Neural progenitor cell (in vitro differentiated cells): ENCODE data around the gene SV2A. TPM values are rescaled to one million over a fixed set of nuclear protein-coding genes. Genes with fewer than 3 reads are reported as not detected.
A peak's percentile ranks its signal among the peaks of the same experiment; 100 is the strongest.
"Not testable (repeated sequence)": the region's sequence is repeated elsewhere in the genome, so short reads cannot be mapped to it uniquely, and the experiment has no call there.

ENCODE experiments used
- DNase-seq: peaks from one replicate; pipeline ENCODE4 v3.0.0-alpha.2; 2016; ENCODE audit warnings: low spot score
- H2AFZ ChIP-seq: fragments of 200-600 bp; sonication (generic); replicated peaks from 2 replicates; pipeline ENCODE4 v1.6.1; 2016; ENCODE audit warnings: antibody characterized with exemption
- H3F3A ChIP-seq: fragments of 200-600 bp; sonication (generic); 2 replicates; pipeline ENCODE4 v1.6.1; 2016; ENCODE audit warnings: antibody characterized with exemption, low read depth
- H3K27ac ChIP-seq: fragments of 200-600 bp; sonication (generic); 2 replicates; pipeline ENCODE4 v1.5.1; 2016; ENCODE audit warnings: mild to moderate bottlenecking
- H3K27me3 ChIP-seq: fragments of 200-600 bp; sonication (generic); 2 replicates; pipeline ENCODE4 v1.6.1; 2016; ENCODE audit warnings: mild to moderate bottlenecking, moderate library complexity
- H3K36me3 ChIP-seq: fragments of 200-600 bp; sonication (generic); 2 replicates; pipeline ENCODE4 v1.5.1; 2016
- H3K4me1 ChIP-seq: fragments of 200-600 bp; sonication (generic); 2 replicates; pipeline ENCODE4 v1.6.1; 2016; ENCODE audit warnings: mixed run types
- H3K4me2 ChIP-seq: fragments of 200-600 bp; sonication (generic); 2 replicates; pipeline ENCODE4 v1.6.1; 2016
- H3K4me3 ChIP-seq: fragments of 200-600 bp; sonication (generic); 2 replicates; pipeline ENCODE4 v1.5.1; 2016
- H3K79me2 ChIP-seq: fragments of 200-600 bp; sonication (generic); 2 replicates; pipeline ENCODE4 v1.6.1; 2016; ENCODE audit warnings: low read depth
- H3K9ac ChIP-seq: fragments of 200-600 bp; sonication (generic); 2 replicates; pipeline ENCODE4 v1.6.1; 2016
- H3K9me3 ChIP-seq: fragments of 200-600 bp; sonication (generic); 2 replicates; pipeline ENCODE4 v1.5.1; 2016; ENCODE audit warnings: low read depth
- H4K20me1 ChIP-seq: fragments of 200-600 bp; sonication (generic); 2 replicates; pipeline ENCODE4 v1.6.1; 2016; ENCODE audit warnings: low read depth
- H3K27ac Mint-ChIP-seq: 3 replicates; pipeline ENCODE4 v1.8.0; 2021; ENCODE audit warnings: mixed read lengths
- H3K27me3 Mint-ChIP-seq: 2 replicates; pipeline ENCODE4 v1.8.0; 2022; ENCODE audit warnings: low read depth, mild to moderate bottlenecking, inconsistent platforms, moderate library complexity, mixed read lengths; ENCODE audit not compliant: insufficient read depth
- H3K36me3 Mint-ChIP-seq: 3 replicates; pipeline ENCODE4 v1.8.0; 2021; ENCODE audit warnings: mixed read lengths
- H3K4me1 Mint-ChIP-seq: 3 replicates; pipeline ENCODE4 v1.8.0; 2021; ENCODE audit warnings: mixed read lengths
- H3K4me3 Mint-ChIP-seq: 3 replicates; pipeline ENCODE4 v1.8.0; 2021; ENCODE audit warnings: mild to moderate bottlenecking, moderate library complexity, mixed read lengths
- H3K9me3 Mint-ChIP-seq: 3 replicates; pipeline ENCODE4 v1.8.0; 2020; ENCODE audit warnings: mixed read lengths
- CTCF ChIP-seq: fragments of 200-600 bp; sonication (generic); IDR thresholded peaks from 2 replicates; pipeline ENCODE4 v1.5.1; 2017; ENCODE audit warnings: antibody characterized with exemption, mild to moderate bottlenecking
- EZH2 ChIP-seq: fragments of 200-600 bp; sonication (generic); IDR thresholded peaks from 2 replicates; pipeline ENCODE4 v1.6.1; 2017; ENCODE audit warnings: antibody characterized with exemption, mild to moderate bottlenecking, moderate library complexity
- EZH2phosphoT487 ChIP-seq: fragments of 200-600 bp; sonication (generic); IDR thresholded peaks from 2 replicates; pipeline ENCODE4 v1.6.1; 2017; ENCODE audit warnings: antibody characterized with exemption
- total RNA-seq: library from RNA; depleted of rRNA; stranded (reverse); fragments of >200 nt; gene quantifications from 2 replicates; pipeline ENCODE4 v1.2.3, GENCODE V29; 2015; ENCODE audit warnings: low replicate concordance

The SV2A gene
- total RNA-seq, 1 donor from 2014 or later, result 31.6 TPM

DNA sequence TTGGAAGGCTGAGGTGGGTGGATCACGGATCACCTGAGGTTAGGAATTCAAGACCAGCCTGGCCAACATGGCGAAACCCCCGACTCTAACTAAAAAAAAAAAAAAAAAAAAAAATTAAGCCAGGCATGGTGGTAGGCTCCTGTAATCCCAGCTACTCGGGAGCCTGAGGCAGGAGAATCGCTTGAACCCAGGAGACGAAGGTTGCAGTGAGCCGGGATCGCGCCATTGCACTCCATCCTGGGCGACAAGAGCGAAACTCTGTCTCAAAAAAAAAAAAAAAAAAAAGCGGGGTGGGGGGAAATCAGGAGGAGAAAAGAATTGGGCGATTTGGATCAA, 21.0 kb upstream of the SV2A start:
- H3K9me3 Mint-ChIP-seq, H3K27ac Mint-ChIP-seq, H4K20me1 ChIP-seq, H3K4me2 ChIP-seq, H3K9me3 ChIP-seq, H3K27me3 ChIP-seq, DNase-seq, H3K9ac ChIP-seq, H3K27me3 Mint-ChIP-seq, H3K36me3 Mint-ChIP-seq, H3K79me2 ChIP-seq, H2AFZ ChIP-seq, H3K4me3 Mint-ChIP-seq, H3K36me3 ChIP-seq, H3K27ac ChIP-seq, H3K4me3 ChIP-seq: not testable (repeated sequence)
- Histone ChIP-seq H3K4me1 (peaks cover 19% of the 10 kb centered on the region), H3F3A (peaks cover 10% of the 10 kb centered on the region)
- peaks cover 51% of the 10 kb centered on the region for H3K4me1 Mint-ChIP-seq

DNA sequence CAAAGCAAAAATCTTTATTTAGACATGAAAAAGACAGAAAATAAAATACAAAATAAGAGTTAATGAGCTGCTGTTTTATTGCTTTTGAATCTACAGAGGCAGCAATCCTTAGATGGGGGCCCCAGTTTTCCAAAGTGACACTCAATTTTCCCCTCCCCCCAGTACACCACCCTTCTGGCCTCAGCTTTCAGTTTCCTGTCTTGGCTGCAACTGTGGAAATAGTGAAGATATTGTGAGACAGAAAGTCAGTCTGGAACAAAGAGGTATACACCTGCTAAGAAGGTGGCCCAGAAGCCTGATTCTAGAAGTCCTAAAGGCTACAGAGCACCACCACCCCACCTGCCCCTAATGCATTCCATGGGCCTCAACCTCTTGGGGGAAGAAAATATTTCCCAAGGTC, 20.1 kb upstream of the SV2A start:
- no peak overlapping the region for H3K27ac ChIP-seq
- no peaks in the 10 kb centered on the region for H3K9me3 Mint-ChIP-seq
- H3K4me3 ChIP-seq, result peak overlapping the region; percentile 38
- no peak overlapping the region for H3K9ac ChIP-seq
- H3K4me1 ChIP-seq, result peaks cover 19% of the 10 kb centered on the region
- H3K4me2 ChIP-seq, result peak overlapping the region; percentile 73
- TF ChIP-seq EZH2 (no peak), CTCF (no peak), EZH2phosphoT487 (no peak)
- peaks cover 6% of the 10 kb centered on the region for H3F3A ChIP-seq
- DNase-seq, result no peak
- H3K36me3 Mint-ChIP-seq, result peaks cover 3% of the 10 kb centered on the region
- H2AFZ ChIP-seq, result no peak overlapping the region
- H3K9me3 ChIP-seq, result no peaks in the 10 kb centered on the region
- no peaks in the 10 kb centered on the region for H3K79me2 ChIP-seq
- H3K4me3 Mint-ChIP-seq, result peak overlapping the region; percentile 87
- no peak overlapping the region for H3K27ac Mint-ChIP-seq
- peaks cover 51% of the 10 kb centered on the region for H3K4me1 Mint-ChIP-seq
- H3K36me3 ChIP-seq, result no peaks in the 10 kb centered on the region
- peaks cover 4% of the 10 kb centered on the region for H3K27me3 Mint-ChIP-seq
- no peaks in the 10 kb centered on the region for H4K20me1 ChIP-seq
- H3K27me3 ChIP-seq, result no peaks in the 10 kb centered on the region

GRCh38 chr1:149936992-149937705, 19.5 kb upstream of the SV2A start:
- H3K4me1 ChIP-seq, result peaks cover 19% of the 10 kb centered on the region
- no peaks in the 10 kb centered on the region for H4K20me1 ChIP-seq
- no peak overlapping the region for H3K27ac ChIP-seq
- peaks cover 1% of the 10 kb centered on the region for H3F3A ChIP-seq
- peaks cover 4% of the 10 kb centered on the region for H3K27me3 Mint-ChIP-seq
- H3K36me3 Mint-ChIP-seq, result peaks cover 3% of the 10 kb centered on the region
- no peaks in the 10 kb centered on the region for H3K9me3 ChIP-seq
- no peak for DNase-seq
- no peaks in the 10 kb centered on the region for H3K27me3 ChIP-seq
- H3K9ac ChIP-seq, result no peak overlapping the region
- no peaks in the 10 kb centered on the region for H3K79me2 ChIP-seq
- H3K4me1 Mint-ChIP-seq, result peaks cover 49% of the 10 kb centered on the region
- peak overlapping the region; percentile 40 for H3K27ac Mint-ChIP-seq
- H3K4me3 Mint-ChIP-seq, result peak overlapping the region; percentile 87
- no peaks in the 10 kb centered on the region for H3K36me3 ChIP-seq
- peak overlapping the region; percentile 73 for H3K4me2 ChIP-seq
- H3K9me3 Mint-ChIP-seq, result no peaks in the 10 kb centered on the region
- no peak for TF ChIP-seq CTCF
- TF ChIP-seq EZH2, result no peak
- TF ChIP-seq EZH2phosphoT487, result no peak
- peak overlapping the region; percentile 38 for H3K4me3 ChIP-seq
- peak overlapping the region; percentile 86 for H2AFZ ChIP-seq

GRCh38 chr1:149936170-149936991, 18.7 kb upstream of the SV2A start, which contains the start of gene MTMR11:
Gene MTMR11 (minus strand): TSS chr1:149936879. CDS start chr1:149936647, 232 bp downstream.
- Mint-ChIP-seq H3K27me3 (peaks cover 4% of the 10 kb centered on the region), H3K36me3 (peaks cover 6% of the 10 kb centered on the region), H3K4me3 (peak within 1 kb of the TSS; percentile 87), H3K4me1 (peaks cover 45% of the 10 kb centered on the region), H3K9me3 (no peaks in the 10 kb centered on the region), H3K27ac (peak within 1 kb of the TSS; percentile 52)
- no peak for TF ChIP-seq CTCF
- TF ChIP-seq EZH2phosphoT487, result no peak
- TF ChIP-seq EZH2, result no peak
- no peaks in the 10 kb centered on the region for H3K27me3 ChIP-seq
- DNase-seq, result peak; percentile 23
- peaks cover 15% of the 10 kb centered on the region for H3K4me1 ChIP-seq
- H3K79me2 ChIP-seq, result no peaks in the 10 kb centered on the region
- no peak within 1 kb of the TSS for H3K27ac ChIP-seq
- peak within 1 kb of the TSS; percentile 38 for H3K4me3 ChIP-seq
- peak within 1 kb of the TSS; percentile 86 for H2AFZ ChIP-seq
- H3K4me2 ChIP-seq, result peak within 1 kb of the TSS; percentile 73
- no peaks in the 10 kb centered on the region for H3F3A ChIP-seq
- no peaks in the 10 kb centered on the region for H3K9me3 ChIP-seq
- no peaks in the 10 kb centered on the region for H3K36me3 ChIP-seq
- H4K20me1 ChIP-seq, result no peaks in the 10 kb centered on the region
- no peak within 1 kb of the TSS for H3K9ac ChIP-seq
